ENCODE data around the gene TCEAL5. TPM values are rescaled to one million over a fixed set of nuclear protein-coding genes. Genes with fewer than 3 reads are reported as not detected.

TCEAL5 gene
- total and polyA plus RNA-seq, 10 of the 15 experiments (the other 5 are each of a cell fraction or from before 2014, with no cell fraction given): not detected

- in situ Hi-C loops (cut with MboI) (no loop called here), intact Hi-C loops (cut with micrococcal nuclease; ENCODE audit: unreplicated experiment) (no loop called here)
- CTCF ChIA-PET: no interaction called here
- Histone ChIP-seq H3K27ac (ENCODE audit: control insufficient read depth, insufficient read depth) (no peak overlapping the region), H3K9ac (ENCODE audit: control insufficient read depth, insufficient read depth, low read length) (no peak overlapping the region), H3K4me1 (ENCODE audit: control insufficient read depth, insufficient read depth, low read length) (no peaks in the 10 kb centered on the region), H3K9me3 (replicated peaks; ENCODE audit: control insufficient read depth, insufficient read depth, low read length) (no peaks in the 10 kb centered on the region), H3K79me2 (ENCODE audit: control insufficient read depth, insufficient read depth, low read length) (no peaks in the 10 kb centered on the region), H3K4me3 (no peak overlapping the region), H3K4me2 (ENCODE audit: control insufficient read depth, insufficient read depth) (no peak overlapping the region), H3K36me3 (ENCODE audit: control insufficient read depth in 2 of 2, insufficient read depth in 2 of 2, low read length in 1 of 2) (no peaks in the 10 kb centered on the region), H4K20me1 (ENCODE audit: control insufficient read depth, insufficient read depth) (no peaks in the 10 kb centered on the region), H3K27me3 (replicated peaks in 1 of 2; ENCODE audit: control insufficient read depth in 2 of 2, insufficient read depth in 2 of 2, low read length in 1 of 2) (no peaks in the 10 kb centered on the region), H2AFZ (ENCODE audit: control insufficient read depth, low read depth, low read length) (no peak overlapping the region)
- ATAC-seq: no peak
- POLR2A ChIA-PET: no interaction called here
- TF ChIP-seq CHD2 (IDR thresholded peaks at IDR 0.05; ENCODE audit: borderline replicate concordance, low read depth, low read length) (no peak), CBX5 (IDR thresholded peaks at IDR 0.05; ENCODE audit: low read depth) (no peak), SRF (IDR thresholded peaks at IDR 0.05; ENCODE audit: low read depth in 2 of 2, low read length in 2 of 2) (no peak), MEF2A (IDR thresholded peaks at IDR 0.05; ENCODE audit: insufficient read depth, low read depth, low read length) (no peak), SUZ12 (IDR thresholded peaks at IDR 0.05; ENCODE audit: unreplicated experiment) (no peak), HSF1 (IDR thresholded peaks at IDR 0.05; ENCODE audit: low read depth, low read length) (no peak), MAX (IDR thresholded peaks at IDR 0.05; ENCODE audit: low read depth, low read length) (no peak), SMC3 (IDR thresholded peaks at IDR 0.05; ENCODE audit: borderline replicate concordance, low read length) (no peak), ATF3 (IDR thresholded peaks at IDR 0.05; ENCODE audit: borderline replicate concordance, extremely low read depth, low read depth, low read length) (no peak), WRNIP1 (IDR thresholded peaks at IDR 0.05; ENCODE audit: borderline replicate concordance, low read depth, low read length) (no peak)
- SMC1A ChIA-PET (ENCODE audit: uncharacterized antibody, unreplicated experiment): no interaction called here
- BruUV-seq (replicated peaks): no TSS peak
- RAD21 ChIA-PET (ENCODE audit: unreplicated experiment): no interaction called here
- DNase-seq (ENCODE audit: low read depth, low spot score): no peak
- no peak for FAIRE-seq
Observed at GRCh38 chrX:103304705-103305104, 28.2 kb upstream of the TCEAL5 start.

All from GM12878 (cell line).